Glutamatergic neuron (in vitro differentiated cells): ENCODE measurements around the gene SSBP3. TPM values are rescaled to one million over a fixed set of nuclear protein-coding genes. Genes with fewer than 3 reads are reported as not detected.
"Not testable (repeated sequence)": the region's sequence is repeated elsewhere in the genome, so short reads cannot be mapped to it uniquely, and the experiment has no call there.

Experiments used
- DNase-seq: peaks from one replicate; pipeline ENCODE4 v3.0.0; 2022
- H3K27ac Mint-ChIP-seq: one replicate; pipeline ENCODE4 v1.8.0; 2020; ENCODE audit warnings: mild to moderate bottlenecking, mixed read lengths, inconsistent platforms; ENCODE audit not compliant: unreplicated experiment
- H3K27me3 Mint-ChIP-seq: one replicate; pipeline ENCODE4 v1.8.0; 2020; ENCODE audit warnings: mild to moderate bottlenecking, moderate library complexity, mixed read lengths, inconsistent platforms; ENCODE audit not compliant: unreplicated experiment
- H3K36me3 Mint-ChIP-seq: one replicate; pipeline ENCODE4 v1.8.0; 2020; ENCODE audit warnings: mild to moderate bottlenecking, mixed read lengths, inconsistent platforms; ENCODE audit not compliant: unreplicated experiment
- H3K4me1 Mint-ChIP-seq: one replicate; pipeline ENCODE4 v1.8.0; 2020; ENCODE audit warnings: mild to moderate bottlenecking, low read depth, mixed read lengths, inconsistent platforms; ENCODE audit not compliant: unreplicated experiment
- H3K4me3 Mint-ChIP-seq: one replicate; pipeline ENCODE4 v1.8.0; 2020; ENCODE audit warnings: mild to moderate bottlenecking, mixed read lengths, inconsistent platforms; ENCODE audit not compliant: unreplicated experiment
- H3K9me3 Mint-ChIP-seq: one replicate; pipeline ENCODE4 v1.8.0; 2020; ENCODE audit warnings: mild to moderate bottlenecking, moderate library complexity, mixed read lengths, inconsistent platforms; ENCODE audit not compliant: unreplicated experiment
- CTCF ChIP-seq: fragments of 200-600 bp; sonication (generic); IDR thresholded peaks from one replicate; pipeline ENCODE4 v1.5.0; 2021; ENCODE audit not compliant: partially characterized antibody, unreplicated experiment
- total RNA-seq: library from RNA; stranded (reverse); fragmentation: NEBNext Ultra II Directional; extraction: Animal tissue kit (Norgen Biotek cat#: 25700); gene quantifications from one replicate; pipeline ENCODE4 v1.2.1, GENCODE V29; 2021; ENCODE audit not compliant: unreplicated experiment

The SSBP3 gene
- total RNA-seq, 1 donor from 2014 or later: 608 TPM

GRCh38 chr1:54428837-54429518 lies 22.8 kb upstream of the SSBP3 start:
- Mint-ChIP-seq H3K4me1 (no peaks in the 10 kb centered on the region), H3K9me3 (no peaks in the 10 kb centered on the region), H3K27ac (no peak overlapping the region), H3K36me3 (no peaks in the 10 kb centered on the region), H3K4me3 (no peak overlapping the region), H3K27me3 (peaks cover 10% of the 10 kb centered on the region)
- no peak for DNase-seq
- no peak for TF ChIP-seq CTCF

- no peak for DNase-seq
- peaks cover 8% of the 10 kb centered on the region for H3K27me3 Mint-ChIP-seq
- H3K4me3 Mint-ChIP-seq: no peak overlapping the region
- TF ChIP-seq CTCF: no peak
- H3K27ac Mint-ChIP-seq: no peak overlapping the region
- H3K36me3 Mint-ChIP-seq: no peaks in the 10 kb centered on the region
- peaks cover 2% of the 10 kb centered on the region for H3K9me3 Mint-ChIP-seq
- H3K4me1 Mint-ChIP-seq: no peaks in the 10 kb centered on the region
Measured at GRCh38 chr1:54425152-54425584, 19.0 kb upstream of the SSBP3 start.

GRCh38 chr1:54424398-54424797 lies 18.2 kb upstream of the SSBP3 start:
- Mint-ChIP-seq H3K9me3 (peaks cover 2% of the 10 kb centered on the region), H3K27me3 (peaks cover 5% of the 10 kb centered on the region), H3K4me1 (no peaks in the 10 kb centered on the region), H3K4me3 (no peak overlapping the region), H3K36me3 (no peaks in the 10 kb centered on the region), H3K27ac (no peak overlapping the region)
- no peak for TF ChIP-seq CTCF
- no peak for DNase-seq

- H3K36me3 Mint-ChIP-seq: no peaks in the 10 kb centered on the region
- peaks cover 3% of the 10 kb centered on the region for H3K9me3 Mint-ChIP-seq
- no peak overlapping the region for H3K4me3 Mint-ChIP-seq
- no peak overlapping the region for H3K27ac Mint-ChIP-seq
- peaks cover 7% of the 10 kb centered on the region for H3K27me3 Mint-ChIP-seq
- no peak for TF ChIP-seq CTCF
- peaks cover 7% of the 10 kb centered on the region for H3K4me1 Mint-ChIP-seq
- no peak for DNase-seq
Measured at GRCh38 chr1:54421101-54421504, 14.9 kb upstream of the SSBP3 start.

GRCh38 chr1:54418598-54418997 lies 12.4 kb upstream of the SSBP3 start:
- DNase-seq, H3K27ac Mint-ChIP-seq, H3K36me3 Mint-ChIP-seq, H3K9me3 Mint-ChIP-seq, H3K4me3 Mint-ChIP-seq: not testable (repeated sequence)
- Mint-ChIP-seq H3K27me3 (peaks cover 15% of the 10 kb centered on the region), H3K4me1 (peaks cover 15% of the 10 kb centered on the region)
